Activated naive CD4-positive, alpha-beta T cell treated with anti-CD3 and anti-CD28 coated beads, Interleukin-2, amount 50 U/mL, for 16 hours (primary cell): Measurements from ENCODE around the gene ZNF185.
"Not testable (repeated sequence)": the region's sequence is repeated elsewhere in the genome, so short reads cannot be mapped to it uniquely, and the experiment has no call there.

ENCODE experiments used
- DNase-seq: peaks from one replicate; pipeline ENCODE4 v3.0.0-alpha.2; 2020

The ZNF185 gene

DNA sequence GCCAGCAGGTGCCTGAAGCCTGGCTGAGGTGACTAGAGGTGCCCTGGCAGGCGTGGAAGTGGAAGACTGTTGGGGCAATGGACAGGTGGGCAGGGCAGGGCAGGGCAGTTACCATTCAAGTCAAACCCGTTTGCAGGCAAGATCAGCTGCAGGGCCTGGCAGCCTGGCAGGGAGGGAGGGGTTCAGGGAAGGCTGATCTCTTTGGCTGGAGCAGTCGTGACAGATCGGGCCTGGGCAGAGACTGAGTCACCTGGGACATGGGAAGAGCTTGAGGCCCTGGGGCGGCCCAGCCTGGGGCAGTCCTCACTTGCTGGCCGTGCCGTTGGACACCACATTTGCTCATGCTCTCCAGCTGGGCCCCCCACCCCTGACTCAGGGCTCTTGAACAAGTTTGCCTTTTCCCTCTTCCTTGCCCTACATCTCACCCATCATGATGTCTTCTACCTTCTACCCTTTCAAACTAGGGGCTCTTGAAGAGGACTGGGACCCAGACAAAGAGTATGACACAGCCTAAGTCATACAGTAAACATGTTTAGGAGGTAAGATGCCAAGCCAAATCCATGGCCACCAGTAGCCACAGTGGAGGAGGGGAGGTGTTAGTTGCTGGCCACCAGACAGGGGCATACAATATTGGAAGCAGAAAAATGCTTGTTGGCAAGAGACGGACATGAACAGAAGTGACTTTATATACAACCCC is 2.0 kb upstream of the ZNF185 start:
- DNase-seq: no peak

DNA sequence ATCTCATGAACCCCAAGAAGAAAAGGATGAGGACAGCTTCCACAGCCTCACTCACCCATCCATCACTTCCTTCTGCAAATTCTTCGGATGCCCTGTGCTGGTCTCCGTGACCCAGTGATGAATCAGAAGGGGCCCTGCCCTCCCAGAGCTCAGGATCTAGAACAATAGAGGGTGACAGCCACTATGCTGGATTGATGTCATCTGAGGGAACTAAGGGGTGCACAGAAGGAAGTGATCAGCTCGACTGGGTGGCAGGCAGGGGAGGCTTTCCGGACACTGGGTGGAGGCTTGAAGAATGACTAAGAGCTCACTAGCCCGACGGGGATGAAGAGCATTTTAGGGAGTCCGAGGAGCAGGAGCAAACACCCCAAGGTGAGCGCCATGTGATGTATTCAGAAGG is 1.4 kb upstream of the ZNF185 start:
- no peak for DNase-seq

DNA sequence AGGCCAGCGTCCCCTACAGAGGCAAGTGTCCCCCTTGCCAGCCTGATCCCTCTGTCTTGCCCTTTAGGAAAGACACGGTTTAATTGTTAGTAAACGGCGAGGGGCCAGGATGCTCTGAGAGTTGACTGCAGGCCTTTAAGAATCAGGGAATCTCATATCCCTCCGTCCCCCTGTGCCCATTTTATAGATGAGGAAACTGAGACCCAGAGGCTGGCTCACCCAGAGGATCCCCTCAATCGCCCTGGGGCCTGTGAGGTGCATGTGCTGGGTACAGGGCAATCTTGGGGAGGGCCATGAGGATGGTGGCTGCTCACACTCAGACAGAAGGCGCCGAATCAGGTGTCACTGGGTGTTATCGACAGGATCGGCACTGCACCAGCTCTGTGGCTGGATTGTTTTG is 575 bp downstream of the ZNF185 start:
- no peak for DNase-seq

DNA sequence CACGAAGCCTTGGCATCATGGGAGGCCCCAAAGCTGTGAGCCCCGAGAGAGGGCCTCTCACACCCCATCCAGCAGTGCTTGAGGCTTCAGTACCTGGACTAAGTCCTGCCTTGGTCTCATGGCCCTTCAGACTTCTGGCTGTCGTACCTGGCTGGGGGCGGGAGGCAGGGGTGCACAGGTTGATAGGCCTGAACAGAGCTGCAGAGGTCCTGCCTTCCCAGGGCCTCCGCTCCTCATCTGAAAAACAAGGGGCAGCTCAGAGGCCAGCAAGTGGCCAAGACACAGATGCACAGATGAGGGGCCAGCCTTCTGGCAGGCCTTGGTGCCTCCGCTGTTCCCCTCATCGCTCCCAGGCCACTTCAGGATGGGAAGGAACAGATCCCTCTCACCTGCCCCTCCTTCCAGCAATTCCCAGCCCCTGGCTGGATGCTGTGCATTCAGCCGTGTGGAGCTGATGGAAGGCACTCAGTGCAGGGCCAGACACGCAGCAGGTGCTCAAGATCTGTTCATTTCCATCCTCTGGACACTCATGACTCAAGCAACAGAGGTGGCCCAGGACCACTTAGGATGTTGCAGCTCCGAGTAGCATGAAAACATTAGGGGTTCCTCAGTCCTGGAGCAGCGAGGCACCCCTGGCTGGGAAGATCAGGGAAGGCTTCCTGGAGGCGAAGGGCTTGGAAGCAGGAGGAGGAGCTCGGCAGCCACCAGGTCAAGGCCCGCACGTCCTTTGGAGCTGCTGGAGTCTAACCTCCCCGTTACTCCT is 1.4 kb downstream of the ZNF185 start:
- DNase-seq: no peak

DNA sequence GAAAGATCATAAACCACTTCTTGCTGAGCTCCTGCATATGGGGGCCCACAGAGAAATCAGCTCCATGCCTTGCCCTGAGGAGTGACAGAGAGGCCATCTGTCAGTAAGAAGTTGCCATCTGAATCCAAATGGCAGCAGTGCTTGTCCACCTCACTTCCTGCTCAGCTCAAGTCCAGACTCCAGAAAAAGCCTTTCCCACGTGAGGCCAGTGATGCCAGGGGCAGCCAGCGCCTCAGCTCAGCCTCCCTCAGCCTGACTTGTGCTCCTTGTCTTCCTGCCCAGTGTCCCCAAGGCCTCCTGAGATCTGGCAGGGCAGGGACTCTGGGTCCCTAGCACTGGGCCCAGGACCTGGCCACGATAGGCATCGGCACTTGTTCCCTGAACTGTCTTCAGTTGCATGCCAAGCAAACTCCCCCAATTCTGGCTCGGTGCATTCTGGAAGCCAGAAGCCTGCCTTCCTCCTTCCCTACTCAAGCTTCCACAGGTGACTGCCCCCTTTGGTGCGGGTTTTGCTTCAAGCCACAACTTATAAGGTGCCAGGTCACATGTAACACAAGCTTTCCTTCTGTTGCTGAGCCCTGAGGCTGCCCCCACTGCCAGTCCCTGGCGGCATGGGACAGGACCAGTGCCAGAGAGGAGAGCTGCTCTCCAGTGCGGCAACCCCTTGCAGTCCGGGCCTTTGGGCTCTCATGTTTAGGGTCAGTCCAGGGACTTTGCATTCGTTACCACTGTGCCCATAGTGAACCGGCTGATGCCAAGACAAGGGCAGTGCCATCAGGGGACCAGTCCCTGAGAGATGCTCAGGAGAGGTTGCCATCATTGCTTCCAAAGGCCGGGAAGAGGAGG is 2.2 kb downstream of the ZNF185 start:
- no peak for DNase-seq

DNA sequence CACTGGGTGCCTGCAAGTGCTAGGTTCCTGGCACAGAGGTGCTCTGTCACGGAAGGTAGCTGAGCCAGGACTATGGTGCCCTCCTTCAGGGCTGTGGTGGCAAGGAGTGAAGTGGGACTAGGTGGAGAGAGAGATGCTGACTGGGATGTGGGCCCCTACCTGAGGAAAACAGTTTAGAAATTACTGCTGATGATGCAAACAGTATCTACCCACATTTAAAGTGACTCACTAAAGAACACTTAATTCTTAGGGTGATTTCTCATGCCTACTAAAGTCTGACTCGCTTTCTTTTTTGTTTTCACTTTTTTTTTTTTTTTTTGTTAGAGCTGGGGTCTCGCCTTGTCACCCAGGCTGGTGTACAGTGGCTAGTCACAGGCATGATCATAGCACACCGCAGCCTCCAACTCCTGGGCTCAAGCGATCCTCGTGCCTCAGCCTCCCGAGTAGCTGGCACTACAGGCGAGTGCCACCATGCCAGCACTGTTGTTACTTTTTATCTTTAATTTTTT is 3.1 kb downstream of the ZNF185 start:
- DNase-seq: no peak

DNA sequence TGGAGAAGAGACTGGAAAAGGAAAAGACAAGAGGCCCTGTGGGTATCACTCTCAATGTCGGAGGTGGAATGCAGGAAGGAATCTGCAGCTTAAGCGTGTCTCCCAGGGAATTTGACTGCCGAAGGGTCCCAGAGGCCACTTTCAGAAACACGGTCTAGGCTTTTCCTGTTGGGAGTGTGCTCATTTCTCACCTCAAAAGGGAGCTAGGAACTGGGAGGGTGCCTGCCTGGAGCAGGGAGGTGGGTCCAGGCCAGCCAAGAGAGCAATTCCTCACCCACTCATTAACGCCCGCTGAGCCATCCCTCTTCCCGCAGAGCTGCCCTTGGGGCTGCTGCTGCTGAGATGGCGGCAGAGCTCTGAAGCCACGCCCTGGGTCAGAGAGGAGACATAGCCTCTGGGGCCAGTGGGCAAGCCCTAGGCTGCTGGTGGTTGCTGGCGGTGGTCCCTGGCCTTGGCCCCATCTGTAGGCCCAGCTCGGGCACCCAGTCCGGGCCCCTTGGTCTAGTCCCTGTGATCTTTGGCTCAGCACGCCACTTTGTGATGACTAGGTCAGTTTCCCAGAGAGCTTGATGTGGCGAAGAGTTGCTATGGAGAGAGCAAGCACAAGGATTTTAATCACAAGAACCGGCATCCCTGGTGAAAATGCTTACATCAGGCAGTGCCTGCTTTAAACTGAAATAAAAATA is 4.1 kb downstream of the ZNF185 start:
- no peak for DNase-seq

DNA sequence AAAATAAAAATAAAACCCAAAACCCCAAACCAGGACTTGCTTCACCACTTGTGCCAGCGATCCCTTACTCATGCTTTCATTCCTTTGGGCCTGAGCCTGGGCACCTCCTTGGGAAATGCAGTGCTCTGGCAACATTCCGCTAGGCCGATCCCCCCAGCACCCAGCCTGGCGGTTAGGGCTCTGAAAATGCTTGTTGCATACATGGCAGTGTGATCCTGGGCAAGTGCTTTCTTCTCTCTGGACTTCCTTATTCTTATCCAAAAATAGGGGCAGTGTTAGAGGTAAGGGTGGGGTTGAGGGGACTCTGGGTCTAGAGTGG is 4.6 kb downstream of the ZNF185 start:
- DNase-seq: no peak

DNA sequence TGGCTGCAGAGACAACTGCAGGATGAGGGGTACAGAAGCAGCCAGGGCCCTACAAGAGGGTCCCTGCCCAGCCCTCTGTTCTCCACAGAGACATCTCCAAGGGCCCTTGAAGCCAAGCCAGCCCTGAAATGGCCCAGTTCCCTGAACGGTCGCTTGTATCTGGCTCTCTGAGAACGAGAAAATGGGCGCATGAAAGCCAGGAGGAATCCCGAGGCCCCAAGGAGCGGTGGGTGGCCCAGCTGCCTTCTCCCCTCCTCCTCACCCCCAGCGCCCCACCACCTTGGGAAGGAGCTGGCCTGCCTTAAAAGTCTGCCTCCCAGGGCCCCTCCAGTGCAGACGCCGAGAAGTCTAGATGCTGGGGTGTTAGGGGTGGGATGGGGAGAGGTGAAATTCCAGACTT is 5.7 kb downstream of the ZNF185 start:
- no peak for DNase-seq

DNA sequence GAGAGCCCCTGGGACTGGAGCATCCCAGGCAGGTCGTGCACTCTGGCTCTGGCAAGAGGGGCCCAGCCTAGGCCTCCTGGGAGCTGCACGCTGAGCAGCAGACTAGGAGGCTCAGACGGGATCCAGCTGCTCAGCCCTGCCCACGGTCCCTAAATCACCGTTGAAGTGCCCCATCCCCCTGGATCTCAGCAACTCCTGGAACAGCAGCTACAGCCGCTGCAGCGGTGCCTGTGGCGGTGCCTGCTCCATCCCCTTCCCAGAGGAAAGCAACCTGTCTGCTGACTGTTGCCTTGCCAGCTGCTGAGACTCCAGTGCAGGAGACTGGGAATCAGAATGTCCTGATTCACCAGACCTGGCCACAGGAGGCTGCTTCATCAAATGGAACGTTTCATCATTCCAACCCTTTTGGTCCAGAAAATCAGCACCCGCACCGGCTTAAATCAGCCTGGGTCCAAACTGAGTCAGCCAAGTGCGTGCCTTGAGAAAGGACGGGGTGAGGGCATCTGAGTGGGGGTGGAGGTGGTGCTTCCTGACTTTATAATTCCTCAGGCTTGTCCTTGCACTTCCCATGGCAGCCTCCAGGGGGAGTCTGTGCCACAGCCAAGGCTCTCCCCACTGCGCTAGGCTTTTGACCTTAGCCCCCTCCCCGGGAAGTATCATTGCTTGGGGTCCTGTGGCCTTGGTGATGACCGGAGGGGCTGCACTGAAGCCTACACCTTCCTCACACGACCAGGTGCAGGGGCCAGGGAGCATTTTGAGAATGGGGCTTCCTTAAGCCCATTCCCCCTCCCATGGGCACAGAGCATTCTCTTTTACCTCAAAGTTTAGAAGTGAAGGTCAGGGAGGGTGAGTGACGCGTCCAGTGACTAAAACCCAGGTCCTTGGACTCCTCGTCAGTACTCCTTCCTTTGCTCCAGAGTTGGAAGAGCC is 6.5 kb downstream of the ZNF185 start:
- DNase-seq: peak; percentile 31

DNA sequence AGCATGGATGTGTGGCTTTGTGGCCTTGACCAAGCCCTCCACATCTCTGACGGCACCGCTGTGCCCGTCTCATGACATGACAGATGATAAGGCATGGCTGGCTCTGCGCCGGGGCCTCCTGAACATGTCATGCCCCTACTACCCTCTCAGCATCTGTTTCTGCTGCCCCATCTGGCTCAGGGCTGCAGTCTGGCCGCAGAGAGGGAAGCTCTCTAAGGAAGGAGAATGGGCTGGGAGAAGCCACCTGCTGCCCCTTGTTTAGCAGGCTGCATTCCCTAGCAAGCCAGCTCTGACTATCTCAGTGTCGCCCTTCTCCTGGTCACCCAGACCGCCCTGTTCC is 7.2 kb downstream of the ZNF185 start:
- DNase-seq: no peak

DNA sequence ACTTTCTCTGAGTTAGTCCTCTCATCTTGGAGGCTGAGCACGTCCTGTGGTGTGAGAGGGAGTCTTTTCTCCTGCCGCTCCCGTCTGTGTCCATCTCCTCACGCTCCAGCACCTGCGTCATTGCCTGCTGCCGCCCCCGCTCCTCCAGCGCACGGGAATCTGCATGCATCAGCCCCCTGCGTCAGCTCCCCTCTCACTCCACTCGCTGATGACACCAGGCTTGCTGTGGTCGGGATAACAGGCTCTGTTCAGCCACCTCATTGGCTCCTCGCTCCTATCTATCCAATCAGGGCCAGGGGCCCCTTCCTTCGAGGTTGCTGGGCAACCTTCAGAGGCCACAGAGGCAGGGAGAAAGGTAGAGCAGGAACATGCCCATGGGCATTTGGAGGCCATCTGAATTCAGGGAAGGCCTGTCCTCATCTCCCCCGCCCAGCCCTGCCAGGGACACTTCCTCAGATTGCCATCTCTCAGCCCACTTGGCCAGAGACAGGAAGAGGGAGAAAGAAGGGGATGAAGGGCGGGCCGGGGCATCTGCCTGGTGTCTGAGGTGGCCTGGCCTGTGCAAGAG is 9.3 kb downstream of the ZNF185 start:
- no peak for DNase-seq

DNA sequence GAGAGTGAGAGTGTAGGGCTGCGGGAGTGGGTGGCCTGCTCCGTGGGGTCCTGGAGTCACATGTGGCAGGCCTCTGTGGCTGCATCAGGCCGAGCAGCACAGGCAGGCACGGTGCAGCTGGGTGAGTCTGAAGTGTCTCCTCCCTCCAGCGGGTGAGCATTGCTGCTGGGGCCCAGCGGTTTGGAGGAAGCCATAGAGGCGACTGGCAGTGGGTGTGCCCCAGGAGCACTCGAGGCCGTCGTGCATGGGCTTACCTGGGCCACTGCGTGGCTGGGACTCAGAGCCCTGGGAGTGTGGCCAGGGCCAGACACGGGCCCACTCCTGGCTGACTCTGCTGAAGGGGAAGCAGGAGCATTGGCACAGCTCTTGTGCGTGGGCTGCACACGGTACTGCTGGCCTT is 10.6 kb downstream of the ZNF185 start:
- DNase-seq: no peak

DNA sequence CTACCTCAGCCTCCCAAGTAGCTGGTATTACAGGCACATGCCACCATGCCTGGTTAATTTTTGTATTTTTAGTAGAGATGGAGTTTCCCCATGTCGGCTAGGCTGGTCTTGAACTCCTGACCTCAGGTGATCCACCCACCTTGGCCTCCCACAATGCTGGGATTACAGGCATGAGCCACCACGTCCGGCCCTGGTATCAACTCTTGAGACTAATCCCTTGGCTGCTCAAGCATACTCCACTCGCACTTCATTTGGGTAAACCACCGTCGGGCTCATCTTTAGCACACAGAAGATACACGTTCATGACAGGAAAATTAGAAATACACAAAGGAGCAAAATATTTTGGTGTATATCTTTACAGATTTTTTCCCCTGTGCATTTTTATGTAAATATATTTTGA is 12.2 kb downstream of the ZNF185 start:
- DNase-seq: not testable (repeated sequence)

DNA sequence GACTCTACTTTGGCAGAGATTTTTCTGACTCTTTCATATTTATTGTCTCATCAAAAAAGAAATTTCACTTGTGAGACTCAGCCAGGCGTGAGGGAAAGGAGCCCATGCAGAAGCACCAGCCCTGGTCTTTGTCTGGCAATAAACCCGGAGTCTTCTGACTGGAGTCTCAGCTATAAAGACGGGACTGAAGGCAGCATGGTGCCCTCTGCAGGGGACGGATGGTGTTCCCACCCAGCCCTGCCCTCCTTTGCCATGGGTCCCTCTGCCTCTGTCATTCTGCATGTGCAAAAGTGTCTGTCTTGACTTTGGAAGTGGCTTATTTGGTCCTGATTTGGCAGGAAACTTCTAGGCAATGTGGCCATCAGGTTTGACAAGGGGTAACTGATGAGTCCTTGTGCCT is 14.2 kb downstream of the ZNF185 start:
- no peak for DNase-seq

DNA sequence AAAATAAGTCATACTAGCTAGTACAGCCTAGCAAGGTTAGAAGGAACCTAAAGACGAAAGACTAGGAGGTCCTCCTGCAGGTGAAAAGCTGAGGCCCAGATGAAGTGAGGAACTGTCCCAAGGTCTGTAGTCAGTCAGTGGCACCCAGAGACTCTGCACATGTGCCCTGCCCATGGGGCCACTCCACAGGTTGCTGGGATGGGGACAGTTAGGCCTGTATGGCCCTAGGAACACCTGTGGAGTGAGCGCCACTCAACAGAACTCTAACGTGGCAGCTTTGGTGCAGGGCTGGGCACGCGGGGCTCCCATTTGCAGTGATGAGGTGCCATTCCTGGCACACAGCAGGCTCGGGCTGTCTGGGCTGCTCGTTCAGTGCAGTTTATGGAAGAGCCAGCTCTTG is 14.8 kb downstream of the ZNF185 start:
- DNase-seq: no peak

DNA sequence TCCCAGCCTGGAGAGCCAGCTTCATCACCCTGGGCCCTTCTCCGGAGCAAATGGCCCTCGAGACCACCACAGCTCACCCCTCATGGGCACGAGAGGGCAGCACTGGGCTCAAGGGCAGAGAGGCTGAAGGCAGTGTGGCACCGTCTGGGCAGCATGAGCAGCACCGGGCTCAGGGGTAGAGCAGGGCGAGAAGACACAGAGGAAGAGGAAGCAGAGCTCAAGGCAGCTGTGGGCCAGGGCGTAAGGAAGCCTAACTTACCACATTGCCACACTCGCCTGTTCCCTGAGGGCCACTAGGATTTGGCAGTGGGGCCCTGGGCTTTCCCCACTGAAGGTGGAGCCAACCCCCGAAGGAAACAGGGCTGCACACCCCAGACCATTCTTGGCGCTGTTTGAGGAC is 15.5 kb downstream of the ZNF185 start:
- DNase-seq: no peak

DNA sequence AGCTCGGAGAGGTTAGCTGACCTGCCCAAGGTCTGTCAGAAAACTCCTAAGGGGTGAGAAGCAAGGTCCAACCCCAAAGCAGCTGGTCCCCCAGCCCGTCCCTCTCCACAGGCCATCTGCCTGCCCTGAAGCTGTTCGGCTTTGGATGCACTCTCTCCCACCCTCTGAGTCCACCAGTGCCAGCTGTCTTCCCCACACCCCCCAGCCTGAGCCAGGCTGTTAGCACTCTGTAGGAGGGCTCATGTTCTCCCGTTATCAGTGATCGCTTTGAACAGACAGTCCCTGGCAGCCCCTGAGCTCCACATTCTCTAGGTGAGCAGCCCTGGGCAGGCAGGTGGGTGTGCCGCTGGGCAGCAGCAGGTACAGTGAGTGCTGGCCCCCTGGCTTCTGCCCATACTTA is 16.0 kb downstream of the ZNF185 start:
- no peak for DNase-seq

DNA sequence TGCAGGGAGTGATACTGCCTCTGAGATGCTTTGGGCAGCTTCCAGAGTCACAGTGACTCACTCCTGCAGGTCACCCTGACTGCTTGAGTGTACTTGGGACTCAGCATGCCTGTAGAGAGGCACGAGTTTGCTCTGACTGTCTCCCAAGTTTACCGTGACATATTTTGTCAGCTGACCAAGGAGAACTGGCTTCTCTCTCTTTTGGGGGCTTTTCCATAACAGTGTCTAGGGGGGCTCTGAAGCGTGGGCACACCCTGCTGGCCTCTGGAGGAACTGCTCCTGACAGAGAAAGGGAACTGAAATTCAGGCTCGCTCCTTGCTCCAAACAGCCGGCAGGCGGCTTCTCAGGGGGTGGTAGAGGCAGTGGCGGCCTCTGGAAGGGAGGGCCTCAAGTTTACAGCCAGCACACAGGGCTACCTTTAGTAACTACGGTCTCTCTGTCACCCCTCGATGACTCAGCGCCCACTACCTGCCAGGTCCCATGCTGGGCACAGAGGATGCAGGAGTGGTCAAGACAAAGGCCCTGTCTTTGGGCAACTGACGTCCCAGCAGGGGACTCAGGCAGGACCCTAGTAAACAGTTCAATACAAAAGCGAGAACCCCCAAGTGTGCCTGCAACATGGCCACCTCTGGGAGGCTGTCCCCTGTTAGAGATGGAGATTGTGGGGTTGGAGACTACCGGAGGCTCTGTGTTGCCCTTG is 17.8 kb downstream of the ZNF185 start:
- DNase-seq: no peak

DNA sequence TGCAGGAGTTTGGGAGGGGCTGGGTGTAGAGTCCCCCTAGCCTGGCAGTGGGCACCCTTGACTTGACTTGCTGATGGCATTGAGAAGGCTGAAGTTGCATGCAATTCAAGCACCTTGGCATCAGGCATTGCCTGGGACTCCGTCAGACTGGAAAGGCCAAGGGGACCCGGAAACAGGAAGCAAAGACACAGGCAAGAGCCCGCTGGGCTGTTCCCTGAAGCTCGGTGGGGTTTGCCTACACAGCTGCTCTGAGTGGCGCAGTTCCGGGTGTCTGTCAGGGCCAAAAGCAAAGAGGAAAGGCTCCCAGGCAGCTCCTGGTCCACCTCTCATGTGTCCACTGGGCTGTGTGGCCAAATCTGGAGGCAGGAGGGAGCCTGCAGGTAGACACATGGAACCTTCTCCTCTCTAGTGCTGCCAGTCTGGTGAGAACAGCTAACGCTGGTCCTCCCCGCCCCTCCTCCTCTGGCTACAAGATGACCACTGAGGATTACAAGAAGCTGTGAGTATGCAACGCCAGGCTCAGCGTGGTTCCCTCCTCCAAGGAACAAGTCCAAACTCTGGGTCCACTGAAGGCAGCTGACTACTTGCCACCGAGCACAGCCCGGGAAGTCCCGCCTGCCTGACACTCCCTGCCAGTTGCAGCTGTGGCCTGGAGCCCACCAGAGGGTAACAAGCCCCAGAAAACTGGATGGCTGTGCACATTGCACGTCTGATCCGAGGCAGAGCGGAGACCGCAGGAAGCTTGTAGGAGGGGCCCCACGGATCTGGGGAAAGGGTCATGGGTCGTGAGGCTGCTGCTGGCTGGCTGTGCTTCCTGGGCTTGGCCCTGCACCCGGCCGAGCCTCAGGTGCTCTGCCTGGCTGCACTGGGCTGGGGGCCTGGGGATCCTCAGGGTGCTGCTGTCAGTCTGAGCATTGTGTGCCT is 20.1 kb downstream of the ZNF185 start:
- DNase-seq: no peak
